Hepatocyte (in vitro differentiated cells): ENCODE data around the gene ISL2.
A peak's percentile ranks its signal among the peaks of the same experiment; 100 is the strongest.

Experiments
- EZH2phosphoT487 ChIP-seq: fragments of 200-600 bp; sonication (generic); IDR thresholded peaks from one replicate; pipeline ENCODE4 v1.6.1; 2018; ENCODE audit warnings: antibody characterized with exemption, mild to moderate bottlenecking, low read depth, moderate library complexity; ENCODE audit not compliant: unreplicated experiment, severe bottlenecking
- TF ChIP-seq, protein P1 (sequence below): fragments of 200-600 bp; sonication (generic); IDR thresholded peaks from 2 replicates; pipeline ENCODE4 v1.5.1; 2016; ENCODE audit warnings: antibody characterized with exemption, mild to moderate bottlenecking; ENCODE audit not compliant: poor library complexity

DNA sequence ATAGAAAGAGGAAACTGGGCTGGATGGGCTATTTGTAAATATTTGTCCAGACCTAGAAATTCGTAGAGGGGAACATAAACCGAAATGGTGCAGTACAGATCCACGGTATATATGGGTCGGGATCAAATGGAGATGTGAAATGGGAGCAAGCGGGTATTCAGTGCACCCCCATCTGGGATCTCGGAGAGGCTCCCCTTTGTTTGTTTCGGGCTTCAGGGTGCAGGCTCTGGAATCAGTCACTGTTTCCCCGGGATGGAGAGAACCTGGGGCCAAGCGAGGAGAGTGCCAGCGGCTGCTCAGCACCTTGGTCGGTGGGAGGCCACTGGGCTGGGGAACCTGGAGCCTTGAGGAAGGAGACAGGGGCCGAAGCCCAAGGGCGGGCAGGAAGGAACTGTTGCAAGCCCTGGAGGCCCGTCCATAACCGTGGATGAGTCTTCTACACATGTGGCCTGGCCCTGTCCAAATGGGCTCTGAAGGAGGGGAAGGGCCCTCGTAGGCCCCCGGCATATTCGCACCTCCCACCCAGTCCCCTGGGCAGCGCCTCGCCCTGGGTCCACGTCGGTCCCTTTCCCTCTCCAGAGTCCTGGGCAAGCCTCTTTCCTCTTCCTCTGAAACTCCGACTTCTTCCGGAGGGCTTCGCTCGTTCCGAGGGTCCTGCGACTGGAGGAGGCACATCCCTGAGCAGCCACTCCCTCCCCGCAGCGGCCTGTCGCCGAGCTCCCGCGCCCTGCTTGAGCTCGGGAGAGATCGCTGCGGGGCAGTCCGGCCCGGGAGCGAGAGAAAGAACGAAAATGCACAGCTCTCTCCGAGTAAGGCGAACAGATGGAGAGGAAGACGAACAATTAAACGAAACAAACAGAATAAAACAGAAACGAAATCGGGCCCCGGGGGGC is 3.0 kb downstream of the ISL2 start:
- TF ChIP-seq, protein P1, sequence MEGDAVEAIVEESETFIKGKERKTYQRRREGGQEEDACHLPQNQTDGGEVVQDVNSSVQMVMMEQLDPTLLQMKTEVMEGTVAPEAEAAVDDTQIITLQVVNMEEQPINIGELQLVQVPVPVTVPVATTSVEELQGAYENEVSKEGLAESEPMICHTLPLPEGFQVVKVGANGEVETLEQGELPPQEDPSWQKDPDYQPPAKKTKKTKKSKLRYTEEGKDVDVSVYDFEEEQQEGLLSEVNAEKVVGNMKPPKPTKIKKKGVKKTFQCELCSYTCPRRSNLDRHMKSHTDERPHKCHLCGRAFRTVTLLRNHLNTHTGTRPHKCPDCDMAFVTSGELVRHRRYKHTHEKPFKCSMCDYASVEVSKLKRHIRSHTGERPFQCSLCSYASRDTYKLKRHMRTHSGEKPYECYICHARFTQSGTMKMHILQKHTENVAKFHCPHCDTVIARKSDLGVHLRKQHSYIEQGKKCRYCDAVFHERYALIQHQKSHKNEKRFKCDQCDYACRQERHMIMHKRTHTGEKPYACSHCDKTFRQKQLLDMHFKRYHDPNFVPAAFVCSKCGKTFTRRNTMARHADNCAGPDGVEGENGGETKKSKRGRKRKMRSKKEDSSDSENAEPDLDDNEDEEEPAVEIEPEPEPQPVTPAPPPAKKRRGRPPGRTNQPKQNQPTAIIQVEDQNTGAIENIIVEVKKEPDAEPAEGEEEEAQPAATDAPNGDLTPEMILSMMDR: no peak
- TF ChIP-seq EZH2phosphoT487: peak; percentile 36
